C4-2B (cell line): ENCODE data around the gene ASB9.
A peak's percentile ranks its signal among the peaks of the same experiment; 100 is the strongest.

Experiments used
- H3K27ac ChIP-seq: fragments of 450-650 bp; 2 replicates; pipeline ENCODE4 v1.5.1; 2017
- CTCF ChIP-seq: fragments of 450-650 bp; conservative IDR thresholded peaks from 2 replicates; pipeline ENCODE4 v1.5.1; 2017; ENCODE audit warnings: mild to moderate bottlenecking
- ZFX ChIP-seq: fragments of 450-650 bp; IDR thresholded peaks from 2 replicates; pipeline ENCODE4 v1.6.1; 2017

The ASB9 gene

GRCh38 chrX:15301924-15302323 lies 32.0 kb upstream of the ASB9 start:
- TF ChIP-seq CTCF = no peak
- TF ChIP-seq ZFX = no peak
- H3K27ac ChIP-seq = no peak overlapping the region

- TF ChIP-seq ZFX (no peak), CTCF (peak; percentile 56)
Observed at GRCh38 chrX:15299941-15300851, 30.3 kb upstream of the ASB9 start.

GRCh38 chrX:15298780-15299179 lies 28.9 kb upstream of the ASB9 start:
- H3K27ac ChIP-seq = no peak overlapping the region
- TF ChIP-seq CTCF = no peak
- TF ChIP-seq ZFX = no peak

More at GRCh38 chrX:15299941-15300851, 30.3 kb upstream of the ASB9 start:
- H3K27ac ChIP-seq = no peak overlapping the region

- no peak overlapping the region for H3K27ac ChIP-seq
- TF ChIP-seq ZFX (no peak), CTCF (no peak)
Observed at GRCh38 chrX:15298201-15298600, 28.3 kb upstream of the ASB9 start.

- TF ChIP-seq CTCF = no peak
- TF ChIP-seq ZFX = no peak
- H3K27ac ChIP-seq = peak overlapping the region; percentile 50
Observed at GRCh38 chrX:15293451-15293850, 23.6 kb upstream of the ASB9 start.

GRCh38 chrX:15292861-15293260 lies 23.0 kb upstream of the ASB9 start:
- no peak for TF ChIP-seq CTCF
- no peak for TF ChIP-seq ZFX
- peak overlapping the region; percentile 50 for H3K27ac ChIP-seq

GRCh38 chrX:15277604-15278003 lies 7.7 kb upstream of the ASB9 start:
- TF ChIP-seq ZFX (no peak), CTCF (no peak)
- no peak overlapping the region for H3K27ac ChIP-seq
